ENCODE measurements around the gene PGLYRP3.

Gene PGLYRP3

GRCh38 chr1:153312570-153313186, at the start of gene PGLYRP3:
PGLYRP3 (minus strand) TSS chr1:153312952; CDS start chr1:153310665, 2,287 bp downstream.
- no peak for FAIRE-seq

GRCh38 chr1:153362187-153362775, 49.5 kb upstream of the PGLYRP3 start:
- FAIRE-seq = no peak

GRCh38 chr1:153361480-153362109, 48.8 kb upstream of the PGLYRP3 start:
- FAIRE-seq = no peak

GRCh38 chr1:153360592-153361479, 48.1 kb upstream of the PGLYRP3 start:
- FAIRE-seq = no peak

- FAIRE-seq = no peak
These were observed 47.4 kb upstream of the PGLYRP3 start for GRCh38 chr1:153360190-153360589.

GRCh38 chr1:153359241-153359640, 46.5 kb upstream of the PGLYRP3 start:
- FAIRE-seq = no peak

- no peak for FAIRE-seq
These were observed 45.9 kb upstream of the PGLYRP3 start for GRCh38 chr1:153358691-153358975.

- no peak for FAIRE-seq
These were observed 45.3 kb upstream of the PGLYRP3 start, which contains the start of gene S100A9 for GRCh38 chr1:153357853-153358690. S100A9 (plus strand) TSS chr1:153357854; CDS start chr1:153358284, 430 bp downstream.

- FAIRE-seq = no peak
These were observed 44.5 kb upstream of the PGLYRP3 start for GRCh38 chr1:153357076-153357852.

- no peak for FAIRE-seq
These were observed 43.8 kb upstream of the PGLYRP3 start for GRCh38 chr1:153356392-153357075.

- FAIRE-seq = no peak
These were observed 42.8 kb upstream of the PGLYRP3 start for GRCh38 chr1:153355445-153356071.

- no peak for FAIRE-seq
These were observed 41.9 kb upstream of the PGLYRP3 start for GRCh38 chr1:153354515-153355193.

- FAIRE-seq = no peak
These were observed 40.6 kb upstream of the PGLYRP3 start for GRCh38 chr1:153353226-153353947.

GRCh38 chr1:153352523-153352922, 39.8 kb upstream of the PGLYRP3 start:
- FAIRE-seq = peak; percentile 58

- no peak for FAIRE-seq
These were observed 37.7 kb upstream of the PGLYRP3 start for GRCh38 chr1:153350321-153350957.

- no peak for FAIRE-seq
These were observed 36.9 kb upstream of the PGLYRP3 start for GRCh38 chr1:153349363-153350320.

All from G401.6 (cell line).